IPS DF 6.9 (cell line): ENCODE data around the gene SDR39U1.

Experiments used
- DNase-seq: peaks from one replicate; pipeline ENCODE4 v3.0.0-alpha.2; 2013; ENCODE audit warnings: low read depth, low spot score
- H3K27ac ChIP-seq: one replicate; pipeline ENCODE4 v1.5.1; 2013; ENCODE audit warnings: low read length, control low read depth
- H3K27me3 ChIP-seq: 2 replicates; pipeline ENCODE4 v1.6.1; 2013; ENCODE audit warnings: mild to moderate bottlenecking, low read length; ENCODE audit not compliant: control insufficient read depth, insufficient read depth
- H3K36me3 ChIP-seq: 2 replicates; pipeline ENCODE4 v1.6.1; 2013; ENCODE audit warnings: low read length; ENCODE audit not compliant: control insufficient read depth, insufficient read depth
- H3K4me1 ChIP-seq: 2 replicates; pipeline ENCODE4 v1.6.1; 2013; ENCODE audit warnings: low read length; ENCODE audit not compliant: control insufficient read depth, insufficient read depth
- H3K4me3 ChIP-seq: 2 replicates; pipeline ENCODE4 v1.5.1; 2013; ENCODE audit warnings: mild to moderate bottlenecking, low read length
- H3K9me3 ChIP-seq: 2 replicates; pipeline ENCODE4 v1.6.1; 2013; ENCODE audit warnings: low read length, inconsistent platforms; ENCODE audit not compliant: control insufficient read depth, insufficient read depth
- WGBS: extraction: QIAGEN DNeasy Blood & Tissue Kit; methylation state at CpG from one replicate; pipeline ENCODE4 v1.1.7; 2013; ENCODE audit warnings: mixed read lengths, missing lambda C conversion rate; ENCODE audit not compliant: insufficient read length, insufficient coverage; 5-methylcytosine and 5-hydroxymethylcytosine counted together

Gene SDR39U1

DNA sequence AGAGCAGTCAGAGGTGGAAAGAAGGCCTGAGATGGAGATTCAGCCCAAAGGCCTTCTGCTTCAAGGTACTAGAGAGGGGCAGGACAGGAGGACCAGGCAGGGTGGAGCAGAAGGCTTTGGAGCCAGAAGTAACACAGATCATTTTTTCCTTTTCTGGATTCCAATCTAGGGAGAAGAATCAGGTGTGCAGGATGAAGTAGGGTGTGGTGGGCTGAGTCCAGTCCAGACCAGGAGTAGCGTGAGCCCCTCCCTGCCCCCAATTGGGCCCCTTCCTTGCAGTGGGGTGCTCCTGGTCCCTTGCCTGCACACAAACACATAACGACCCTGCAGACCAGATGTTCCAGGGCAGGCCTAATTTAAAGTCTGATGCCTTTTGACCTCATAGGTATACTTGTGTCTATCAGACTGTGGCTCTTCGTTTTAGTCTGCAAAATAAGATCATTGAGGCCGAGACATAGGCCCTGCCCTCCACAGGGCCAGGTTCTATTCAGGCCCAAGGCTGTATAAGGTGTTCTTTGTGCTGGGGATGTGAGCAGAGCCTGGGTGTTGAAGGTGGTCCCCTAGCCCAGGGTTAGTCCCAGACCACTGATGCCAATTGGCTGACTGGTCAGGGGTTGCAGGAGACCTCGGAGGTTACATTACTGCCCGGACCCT, 44.8 kb downstream of the SDR39U1 start:
- H3K4me1 ChIP-seq: peaks cover 2% of the 10 kb centered on the region; the same call in 1 of the 2 replicates
- no CpG with 5 or more reads among the region's 6 CpGs for WGBS
- no peaks in the 10 kb centered on the region for H3K36me3 ChIP-seq
- H3K27me3 ChIP-seq: no peaks in the 10 kb centered on the region
- no peak overlapping the region for H3K27ac ChIP-seq
- DNase-seq: no peak
- H3K4me3 ChIP-seq: no peak overlapping the region
- H3K9me3 ChIP-seq: no peaks in the 10 kb centered on the region

GRCh38 chr14:24395609-24396582, 46.7 kb downstream of the SDR39U1 start:
- no peak overlapping the region for H3K27ac ChIP-seq
- H3K36me3 ChIP-seq: no peaks in the 10 kb centered on the region
- H3K4me1 ChIP-seq: peaks cover 3% of the 10 kb centered on the region; the same call in 1 of the 2 replicates
- DNase-seq: no peak
- H3K27me3 ChIP-seq: no peaks in the 10 kb centered on the region
- H3K9me3 ChIP-seq: no peaks in the 10 kb centered on the region
- no CpG with 5 or more reads among the region's 8 CpGs for WGBS
- no peak overlapping the region for H3K4me3 ChIP-seq

DNA sequence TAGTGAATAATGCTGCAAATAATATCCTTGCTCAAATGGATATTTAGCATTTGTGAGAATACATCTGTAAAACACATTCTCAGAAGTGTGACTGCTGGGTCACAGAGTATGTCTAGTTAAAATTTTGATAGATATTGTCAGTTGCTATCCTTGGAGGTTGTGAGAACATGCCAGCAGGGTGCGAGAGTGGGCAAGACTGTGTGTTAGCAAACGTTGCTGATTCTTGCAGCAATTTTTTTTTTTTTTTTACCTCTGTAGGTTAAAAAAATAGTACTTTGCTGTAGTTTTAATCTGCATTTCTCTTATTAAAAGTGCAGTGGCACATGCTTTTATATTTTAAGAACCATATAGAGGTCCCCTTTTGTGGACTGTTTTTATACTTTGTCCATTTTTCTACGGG, 48.3 kb downstream of the SDR39U1 start:
- H3K4me1 ChIP-seq: peaks cover 3% of the 10 kb centered on the region; the same call in 1 of the 2 replicates
- no peak for DNase-seq
- WGBS: no CpG with 5 or more reads among the region's 3 CpGs
- no peak overlapping the region for H3K4me3 ChIP-seq
- H3K9me3 ChIP-seq: no peaks in the 10 kb centered on the region
- H3K36me3 ChIP-seq: no peaks in the 10 kb centered on the region
- no peaks in the 10 kb centered on the region for H3K27me3 ChIP-seq
- no peak overlapping the region for H3K27ac ChIP-seq

DNA sequence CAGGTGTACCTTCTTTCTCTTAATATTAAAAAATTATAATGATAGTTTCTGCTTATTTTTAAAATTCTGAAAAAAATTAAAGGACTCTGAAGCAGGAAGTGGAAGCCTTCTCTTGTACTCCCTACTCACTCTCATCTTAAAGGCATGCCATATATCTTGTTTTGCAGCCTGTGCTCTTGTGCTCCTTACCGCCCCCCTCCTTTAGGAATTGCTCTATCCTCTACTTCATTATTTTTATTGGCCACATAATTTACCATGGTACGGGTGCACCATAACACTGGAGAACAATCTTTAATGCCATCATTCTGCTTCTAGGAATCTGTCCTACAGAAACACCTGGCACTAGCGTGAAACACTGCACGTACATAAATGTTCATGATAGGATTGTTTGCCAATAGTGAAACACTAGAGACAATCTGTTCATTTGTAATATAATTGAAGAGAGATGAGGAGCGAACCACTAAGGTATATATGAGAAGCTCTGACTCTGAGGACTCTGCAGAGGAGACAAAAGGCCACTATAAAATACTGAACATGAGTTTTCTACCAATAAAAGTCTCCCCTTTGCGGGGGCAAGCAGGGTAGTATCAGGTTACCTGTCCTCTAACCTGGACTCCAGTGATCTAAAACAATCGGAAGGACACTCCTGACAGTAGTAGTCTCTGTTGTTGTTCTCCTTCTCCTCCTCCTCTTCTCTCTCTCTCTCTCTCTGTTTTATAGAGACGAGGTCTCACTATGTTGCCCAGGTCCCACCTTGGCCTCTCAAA, 50.1 kb downstream of the SDR39U1 start:
- Histone ChIP-seq H3K36me3 (no peaks in the 10 kb centered on the region), H3K4me3 (no peak overlapping the region), H3K4me1 (0 out of 2 replicates have a peak, but pooled peaks cover 1% of the 10 kb centered on the region), H3K27ac (no peak overlapping the region), H3K27me3 (no peaks in the 10 kb centered on the region), H3K9me3 (no peaks in the 10 kb centered on the region)
- no peak for DNase-seq
- WGBS: no CpG with 5 or more reads among the region's 8 CpGs

DNA sequence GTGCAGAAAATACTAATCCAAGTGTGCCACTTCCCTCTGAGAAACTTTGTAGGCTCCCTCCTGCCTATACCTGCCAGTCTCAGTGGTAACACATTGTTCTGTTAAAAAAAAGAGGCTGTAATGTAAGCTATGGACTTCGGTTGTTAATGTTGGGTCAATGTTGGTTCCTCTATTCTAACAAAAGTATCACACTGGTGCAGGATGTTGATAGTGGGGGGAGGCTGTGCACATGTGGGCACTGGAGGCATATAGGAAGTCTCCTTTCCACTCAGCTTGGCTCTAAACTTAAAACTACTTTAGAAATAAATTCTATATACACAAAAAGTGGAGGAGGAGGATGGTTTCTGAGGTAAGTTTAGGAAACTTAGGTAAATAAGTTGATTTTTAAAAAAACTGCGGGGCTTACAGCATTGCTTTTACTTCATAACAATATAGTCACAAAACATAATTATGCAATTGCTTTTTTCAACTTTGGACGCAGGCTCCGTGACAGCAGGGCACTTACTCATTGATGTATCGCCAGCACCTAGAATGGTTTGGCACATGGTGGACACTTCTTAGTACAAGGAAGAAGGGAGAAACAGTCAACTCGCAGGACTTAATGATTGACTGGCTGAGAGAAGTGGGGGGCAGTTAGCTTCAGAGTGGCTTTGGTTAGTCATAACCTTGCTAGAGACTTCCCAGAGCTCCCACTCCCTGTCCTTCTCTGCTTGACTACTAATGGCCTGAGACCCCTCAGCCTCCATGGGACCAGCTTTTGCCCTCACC, 51.7 kb downstream of the SDR39U1 start:
- DNase-seq: no peak
- H3K27ac ChIP-seq: no peak overlapping the region
- no peak overlapping the region for H3K4me3 ChIP-seq

More for the DNA sequence above, 51.7 kb downstream of the SDR39U1 start:
- Histone ChIP-seq H3K36me3 (no peaks in the 10 kb centered on the region), H3K27me3 (no peaks in the 10 kb centered on the region), H3K4me1 (0 out of 2 replicates have a peak, but pooled peaks cover 1% of the 10 kb centered on the region), H3K9me3 (no peaks in the 10 kb centered on the region)
- no CpG with 5 or more reads among the region's 6 CpGs for WGBS
